Measurements from ENCODE around the gene CACNA1I. TPM values are rescaled to one million over a fixed set of nuclear protein-coding genes. Genes with fewer than 3 reads are reported as not detected.

The CACNA1I gene
- total and polyA plus RNA-seq, 2 donors from 2014 or later: 0.63 TPM; not detected in 1

DNA sequence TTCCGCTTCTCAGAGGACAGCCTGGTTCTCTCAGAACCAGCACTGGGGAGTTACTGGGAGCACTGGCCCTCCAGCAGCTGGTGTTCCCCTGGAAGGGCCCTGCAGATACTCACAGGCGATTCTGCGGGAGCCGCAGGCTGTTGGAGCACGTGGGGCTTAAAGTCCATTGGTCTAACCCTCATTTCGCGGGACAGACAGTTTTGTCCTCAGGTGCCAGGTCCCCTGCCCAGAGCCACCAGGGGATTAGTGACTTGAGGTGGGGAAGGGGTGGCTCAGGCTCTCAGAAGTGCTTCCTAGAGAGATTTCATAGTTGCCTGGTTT lies 53.9 kb downstream of the CACNA1I start:
- H3K9ac ChIP-seq (ENCODE audit: low read length in 3 of 3): no peak overlapping the region
- intact Hi-C loops (cut with DNase I): no loop called here

DNA sequence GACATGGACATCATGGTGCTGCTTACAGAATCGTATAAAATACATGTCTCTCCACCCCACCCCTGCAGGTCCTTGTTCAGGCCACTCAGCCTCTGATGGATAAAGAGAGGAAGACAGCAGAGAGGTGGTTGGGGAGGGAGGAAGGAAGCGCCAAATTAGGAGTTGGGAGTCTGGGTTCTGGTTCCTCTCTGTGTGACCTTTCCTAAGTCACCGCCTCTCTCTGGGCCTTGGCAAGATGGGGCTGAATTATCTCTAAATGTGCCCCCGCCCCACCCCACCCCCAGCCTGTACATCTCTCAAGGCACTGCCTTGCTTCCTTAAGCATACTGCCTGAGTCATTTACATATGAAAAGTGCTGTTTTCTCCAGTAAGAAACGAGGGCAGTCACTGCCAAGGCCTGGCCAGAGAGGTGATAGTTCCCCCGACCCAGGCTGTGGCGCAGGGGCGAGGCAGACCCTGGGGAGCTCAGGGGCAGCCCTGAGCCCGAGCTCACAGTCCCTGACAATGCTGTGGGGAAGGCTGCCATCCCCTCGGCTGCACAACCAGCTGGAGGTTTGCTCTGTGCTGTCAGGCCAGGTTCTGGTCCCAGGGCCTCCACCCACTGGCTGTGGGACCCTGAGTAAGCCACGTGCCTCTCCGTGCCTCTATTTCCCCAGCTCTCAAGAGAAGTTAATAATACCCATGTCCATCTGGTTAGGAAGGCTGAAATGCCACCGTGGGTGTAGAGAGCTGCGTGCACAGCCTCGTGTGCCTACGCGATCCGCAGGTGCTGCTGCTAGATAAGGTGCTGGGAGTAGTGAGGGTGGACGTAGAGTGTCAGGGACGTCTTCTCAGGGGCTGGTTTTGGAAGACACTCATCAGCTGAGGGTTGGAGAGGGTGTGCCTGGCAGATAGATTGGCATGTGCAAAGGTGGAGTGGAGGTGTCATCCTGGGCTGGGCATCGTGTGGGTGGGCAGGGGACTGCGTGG lies 55.3 kb downstream of the CACNA1I start:
- FAIRE-seq (no peak), DNase-seq (peak in 1 of 5 donors; percentile 35)
- Histone ChIP-seq H3K9ac (ENCODE audit: low read length in 3 of 3) (no peak overlapping the region), H3K27ac (ENCODE audit: low read depth in 2 of 2, low read length in 2 of 2) (no peak overlapping the region), H3K4me3 (ENCODE audit: low read length in 3 of 3) (no peak overlapping the region), H3K36me3 (ENCODE audit: control insufficient read depth in 2 of 3, insufficient read depth in 3 of 3, low read length in 3 of 3) (no peaks in the 10 kb centered on the region), H3K9me3 (ENCODE audit: control insufficient read depth in 2 of 3, insufficient read depth in 1 of 3, low read length in 3 of 3) (no peaks in the 10 kb centered on the region), H3K4me1 (ENCODE audit: control insufficient read depth in 2 of 3, insufficient read depth in 2 of 3, low read depth in 1 of 3, low read length in 3 of 3) (no peaks in the 10 kb centered on the region), H3K27me3 (ENCODE audit: control insufficient read depth, insufficient read depth, low read length) (peaks cover 2% of the 10 kb centered on the region)
- intact Hi-C loops (cut with DNase I): no loop called here
- TF ChIP-seq, protein P1, sequence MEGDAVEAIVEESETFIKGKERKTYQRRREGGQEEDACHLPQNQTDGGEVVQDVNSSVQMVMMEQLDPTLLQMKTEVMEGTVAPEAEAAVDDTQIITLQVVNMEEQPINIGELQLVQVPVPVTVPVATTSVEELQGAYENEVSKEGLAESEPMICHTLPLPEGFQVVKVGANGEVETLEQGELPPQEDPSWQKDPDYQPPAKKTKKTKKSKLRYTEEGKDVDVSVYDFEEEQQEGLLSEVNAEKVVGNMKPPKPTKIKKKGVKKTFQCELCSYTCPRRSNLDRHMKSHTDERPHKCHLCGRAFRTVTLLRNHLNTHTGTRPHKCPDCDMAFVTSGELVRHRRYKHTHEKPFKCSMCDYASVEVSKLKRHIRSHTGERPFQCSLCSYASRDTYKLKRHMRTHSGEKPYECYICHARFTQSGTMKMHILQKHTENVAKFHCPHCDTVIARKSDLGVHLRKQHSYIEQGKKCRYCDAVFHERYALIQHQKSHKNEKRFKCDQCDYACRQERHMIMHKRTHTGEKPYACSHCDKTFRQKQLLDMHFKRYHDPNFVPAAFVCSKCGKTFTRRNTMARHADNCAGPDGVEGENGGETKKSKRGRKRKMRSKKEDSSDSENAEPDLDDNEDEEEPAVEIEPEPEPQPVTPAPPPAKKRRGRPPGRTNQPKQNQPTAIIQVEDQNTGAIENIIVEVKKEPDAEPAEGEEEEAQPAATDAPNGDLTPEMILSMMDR (IDR thresholded peaks at IDR 0.05; ENCODE audit: borderline replicate concordance, extremely low read depth, insufficient read depth): no peak

More for the DNA sequence above, 53.9 kb downstream of the CACNA1I start:
- H3K36me3 ChIP-seq (ENCODE audit: control insufficient read depth in 2 of 3, insufficient read depth in 3 of 3, low read length in 3 of 3): no peaks in the 10 kb centered on the region
- FAIRE-seq (no peak), DNase-seq (no peak)
- H3K4me1 ChIP-seq (ENCODE audit: control insufficient read depth in 2 of 3, insufficient read depth in 2 of 3, low read depth in 1 of 3, low read length in 3 of 3): no peaks in the 10 kb centered on the region
- no peak overlapping the region for H3K4me3 ChIP-seq (ENCODE audit: low read length in 3 of 3)
- H3K27ac ChIP-seq (ENCODE audit: low read depth in 2 of 2, low read length in 2 of 2): no peak overlapping the region
- peaks cover 2% of the 10 kb centered on the region for H3K27me3 ChIP-seq (ENCODE audit: control insufficient read depth, insufficient read depth, low read length)
- TF ChIP-seq, protein P1 (IDR thresholded peaks at IDR 0.05; ENCODE audit: borderline replicate concordance, extremely low read depth, insufficient read depth): no peak
- no peaks in the 10 kb centered on the region for H3K9me3 ChIP-seq (ENCODE audit: control insufficient read depth in 2 of 3, insufficient read depth in 1 of 3, low read length in 3 of 3)

- peak in 1 of 5 donors; percentile 64 for DNase-seq
- Histone ChIP-seq H3K36me3 (ENCODE audit: control insufficient read depth in 2 of 3, insufficient read depth in 3 of 3, low read length in 3 of 3) (no peaks in the 10 kb centered on the region), H3K4me3 (ENCODE audit: low read length in 3 of 3) (no peak overlapping the region), H3K9ac (ENCODE audit: low read length in 3 of 3) (no peak overlapping the region), H3K27me3 (ENCODE audit: control insufficient read depth, insufficient read depth, low read length) (peaks cover 2% of the 10 kb centered on the region), H3K4me1 (ENCODE audit: control insufficient read depth in 2 of 3, insufficient read depth in 2 of 3, low read depth in 1 of 3, low read length in 3 of 3) (no peaks in the 10 kb centered on the region), H3K9me3 (ENCODE audit: control insufficient read depth in 2 of 3, insufficient read depth in 1 of 3, low read length in 3 of 3) (no peaks in the 10 kb centered on the region), H3K27ac (ENCODE audit: low read depth in 2 of 2, low read length in 2 of 2) (no peak overlapping the region)
- TF ChIP-seq, protein P1 (IDR thresholded peaks at IDR 0.05; ENCODE audit: borderline replicate concordance, extremely low read depth, insufficient read depth): no peak
- intact Hi-C loops (cut with DNase I): no loop called here
- no peak for FAIRE-seq
Measured at GRCh38 chr22:39627208-39627607, 56.7 kb downstream of the CACNA1I start.
